Spleen (tissue), 11 donors: ENCODE data around the gene BLOC1S5. TPM values are rescaled to one million over a fixed set of nuclear protein-coding genes. Genes with fewer than 3 reads are reported as not detected.
A peak's percentile ranks its signal among the peaks of the same experiment; 100 is the strongest.

ENCODE experiments used
- DNase-seq: peaks from one replicate; pipeline ENCODE4 v3.0.0-alpha.2; 2020
- H3K27ac ChIP-seq, 8 donors: fragments of 200-600 bp; sonication (generic) in 7 of 8; 1 replicate in 4 of 8; 2 replicates in 4 of 8; pipeline versions ENCODE4 v1.5.0 to v1.8.0; 2016 to 2021; ENCODE audit warnings: inconsistent platforms in 4 of 8, mild to moderate bottlenecking in 4 of 8, moderate library complexity in 1 of 8
- H3K27me3 ChIP-seq, 7 donors: fragments of 200-600 bp; sonication (generic) in 6 of 7; replicated peaks in 1 of 7; 1 replicate in 4 of 7; 2 replicates in 3 of 7; pipeline versions ENCODE4 v1.5.0 to v1.8.0; 2016 to 2021; ENCODE audit warnings: inconsistent platforms in 3 of 7, mild to moderate bottlenecking in 1 of 7
- H3K36me3 ChIP-seq, 6 donors: fragments of 200-600 bp; sonication (generic) in 5 of 6; 1 replicate in 4 of 6; 2 replicates in 2 of 6; pipeline versions ENCODE4 v1.5.0 to v1.8.0; 2016 to 2021; ENCODE audit warnings: inconsistent platforms in 2 of 6
- H3K4me1 ChIP-seq, 6 donors: fragments of 200-600 bp; sonication (generic) in 5 of 6; 1 replicate in 3 of 6; 2 replicates in 3 of 6; pipeline versions ENCODE4 v1.5.0 to v1.8.0; 2016 to 2021; ENCODE audit warnings: inconsistent platforms in 3 of 6
- H3K4me3 ChIP-seq, 8 donors: fragments of 200-600 bp; sonication (generic) in 7 of 8; 1 replicate in 4 of 8; 2 replicates in 4 of 8; pipeline versions ENCODE4 v1.5.0 to v1.8.0; 2016 to 2021; ENCODE audit warnings: inconsistent platforms in 4 of 8, mild to moderate bottlenecking in 4 of 8, moderate library complexity in 2 of 8
- H3K9me3 ChIP-seq, 8 donors: fragments of 200-600 bp; sonication (generic) in 7 of 8; 1 replicate in 4 of 8; 2 replicates in 4 of 8; pipeline versions ENCODE4 v1.5.0 to v1.8.0; 2016 to 2021; ENCODE audit warnings: inconsistent platforms in 4 of 8
- CTCF ChIP-seq, 11 experiments: fragments of 200-600 bp in 7 of 11; fragments of 450-650 bp in 4 of 11; sonication (generic) in 4 of 11; IDR thresholded peaks in 8 of 11; conservative IDR thresholded peaks in 3 of 11; 1 replicate in 7 of 11; 2 replicates in 4 of 11; pipeline versions ENCODE4 v1.4.0 to v1.8.0; 2016 to 2021; ENCODE audit warnings: antibody characterized with exemption in 11 of 11, inconsistent platforms in 4 of 11, mild to moderate bottlenecking in 1 of 11
- POLR2A ChIP-seq, 3 donors: fragments of 450-650 bp; IDR thresholded peaks; one replicate each; pipeline ENCODE4 v1.5.1; 2017; ENCODE audit warnings: antibody characterized with exemption in 3 of 3, mild to moderate bottlenecking in 1 of 3
- POLR2AphosphoS5 ChIP-seq, 3 donors: sonication (generic); formaldehyde crosslinking; IDR thresholded peaks; one replicate each; pipeline ENCODE4 v1.5.1; 2017; ENCODE audit warnings: antibody characterized with exemption in 3 of 3
- WGBS, 5 donors: extraction: QIAGEN DNeasy Blood & Tissue Kit in 3 of 5; methylation state at CpG; one replicate each; pipeline versions ENCODE4 v1.1.5 to v1.1.7; 2013 to 2018; 5-methylcytosine and 5-hydroxymethylcytosine counted together
- intact Hi-C: fragments of 100-400 bp; cut with DNase I; formaldehyde crosslinking; loops from one replicate; pipeline ENCODE4 v1.15.0; 2023; ENCODE audit warnings: low total_unique reads
- polyA plus RNA-seq, 3 donors: library from polyadenylated mRNA; stranded (reverse); fragments of 200-250 nt; gene quantifications; one replicate each; pipeline ENCODE4 v1.2.1, GENCODE V29; 2013
- total RNA-seq, 7 donors: library from RNA; depleted of rRNA in 3 of 7; stranded (reverse); fragments of >200 nt in 3 of 7; fragmentation: NEBNext Ultra II Directional in 4 of 7; extraction: Animal tissue kit (Norgen Biotek cat#: 25700) in 4 of 7; gene quantifications; one replicate each; pipeline versions ENCODE4 v1.1.0 to v1.2.1, GENCODE V29; 2016 to 2021
- donor health status: healthy with polysubstance abuse.
- donor health status: DM: no; HTN: no; CAD: no; lungs with moderate emphysema.
- donor health status: DM: no; HTN: no; CAD: no.
- donor health status: Bipolar disorder and iron deficiency.
- donor health status: healthy.
- donor health status: DM: no; HTN: no; CAD: no.
- donor health status: DM: yes; HTN: yes; CAD: no.

Gene BLOC1S5
- total and polyA plus RNA-seq, 10 donors = 6.6 to 18.0 (median 13.6) TPM

DNA sequence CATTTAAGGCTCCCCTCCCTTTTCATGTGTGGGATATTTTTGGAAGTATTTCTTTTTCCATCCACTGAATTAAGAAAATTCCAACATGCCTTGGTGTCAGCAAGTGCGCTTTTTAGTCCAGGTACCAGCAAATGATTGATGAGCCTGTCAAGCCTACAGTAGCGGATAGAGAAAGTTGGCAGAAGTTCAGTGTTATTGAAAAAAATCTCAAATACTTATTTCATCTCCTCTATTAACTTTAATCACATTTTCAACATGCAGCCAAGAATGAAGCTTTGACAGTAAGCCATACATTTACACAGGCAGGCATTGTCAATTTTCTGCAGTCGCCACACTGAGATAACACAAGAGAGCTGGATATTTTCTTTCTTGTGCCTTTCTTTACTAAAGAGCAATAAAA, 50.4 kb downstream of the BLOC1S5 start:
- H3K4me3 ChIP-seq = no peak overlapping the region
- no peak for DNase-seq
- no peak overlapping the region for H3K27ac ChIP-seq
- peaks cover 0 to 41% (median 19%) of the 10 kb centered on the region in 6 donors for H3K36me3 ChIP-seq
- H3K4me1 ChIP-seq = no peaks in the 10 kb centered on the region
- no peaks in the 10 kb centered on the region for H3K27me3 ChIP-seq
- 94 to 99% (median 95%) methylated on average over 3 of the region's 3 CpGs for WGBS, 5 donors
- H3K9me3 ChIP-seq = no peaks in the 10 kb centered on the region
- intact Hi-C loops = no loop called here
- no peak for TF ChIP-seq POLR2A (IDR thresholded peaks at IDR 0.05)
- TF ChIP-seq CTCF (IDR thresholded peaks at IDR 0.05 in 8 of 11, conservative IDR thresholded peaks at IDR 0.05 in 3 of 11) = no peak
- no peak for TF ChIP-seq POLR2AphosphoS5 (IDR thresholded peaks at IDR 0.05)

GRCh38 chr6:8006208-8006607, 58.0 kb downstream of the BLOC1S5 start:
- DNase-seq = no peak
- Histone ChIP-seq H3K27me3 (no peaks in the 10 kb centered on the region), H3K27ac (no peak overlapping the region), H3K36me3 (peaks cover 0 to 8% (median 2%) of the 10 kb centered on the region in 6 donors), H3K4me3 (no peak overlapping the region), H3K4me1 (no peaks in the 10 kb centered on the region), H3K9me3 (no peaks in the 10 kb centered on the region)
- TF ChIP-seq POLR2AphosphoS5 (IDR thresholded peaks at IDR 0.05) = no peak
- TF ChIP-seq CTCF (IDR thresholded peaks at IDR 0.05 in 8 of 11, conservative IDR thresholded peaks at IDR 0.05 in 3 of 11) = peak in 8 of 11 experiments; percentile 9 to 41 (median 34)
- 93 to 100% (median 97%) methylated on average over 1 of the region's 1 CpG for WGBS, 5 donors
- intact Hi-C loops = no loop called here

DNA sequence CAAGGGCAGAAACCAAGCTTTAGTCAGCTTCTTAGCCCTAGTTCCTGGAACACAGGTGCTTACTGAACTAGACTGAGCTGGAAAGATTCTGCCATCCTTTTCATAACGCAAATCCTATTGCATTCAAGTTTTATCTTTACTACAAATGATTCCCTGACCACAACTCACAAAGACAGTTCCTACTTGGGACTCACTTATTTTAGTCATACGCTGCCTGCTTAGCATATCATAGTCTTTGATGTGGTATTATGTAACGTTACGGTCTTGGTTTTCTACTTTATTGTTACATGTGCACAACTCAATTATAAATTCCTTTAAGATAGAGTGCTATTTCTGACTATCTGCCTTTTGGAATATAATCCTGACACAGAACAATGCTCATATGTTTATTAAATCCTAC, 59.1 kb downstream of the BLOC1S5 start:
- peaks cover 0 to 7% (median 1%) of the 10 kb centered on the region in 6 donors for H3K36me3 ChIP-seq
- 35 to 65% (median 59%) methylated on average over 4 of the region's 4 CpGs for WGBS, 5 donors
- H3K4me3 ChIP-seq = no peak overlapping the region
- intact Hi-C loops = no loop called here
- no peaks in the 10 kb centered on the region for H3K4me1 ChIP-seq
- no peak for TF ChIP-seq POLR2A (IDR thresholded peaks at IDR 0.05)
- TF ChIP-seq POLR2AphosphoS5 (IDR thresholded peaks at IDR 0.05) = no peak
- TF ChIP-seq CTCF (IDR thresholded peaks at IDR 0.05 in 8 of 11, conservative IDR thresholded peaks at IDR 0.05 in 3 of 11) = no peak
- no peaks in the 10 kb centered on the region for H3K9me3 ChIP-seq
- no peaks in the 10 kb centered on the region for H3K27me3 ChIP-seq
- no peak overlapping the region for H3K27ac ChIP-seq
- no peak for DNase-seq

- H3K9me3 ChIP-seq = no peaks in the 10 kb centered on the region
- no peak overlapping the region for H3K27ac ChIP-seq
These were observed 63.6 kb downstream of the BLOC1S5 start for GRCh38 chr6:8000636-8001035.

More at GRCh38 chr6:8000636-8001035, 63.6 kb downstream of the BLOC1S5 start:
- no peak for TF ChIP-seq POLR2AphosphoS5 (IDR thresholded peaks at IDR 0.05)
- no peak for TF ChIP-seq CTCF (IDR thresholded peaks at IDR 0.05 in 8 of 11, conservative IDR thresholded peaks at IDR 0.05 in 3 of 11)
- no peak for TF ChIP-seq POLR2A (IDR thresholded peaks at IDR 0.05)
- Histone ChIP-seq H3K4me3 (no peak overlapping the region), H3K4me1 (no peaks in the 10 kb centered on the region), H3K36me3 (no peaks in the 10 kb centered on the region), H3K27me3 (no peaks in the 10 kb centered on the region)
- WGBS, 5 donors = 81 to 92% (median 91%) methylated on average over 1 of the region's 1 CpG
- DNase-seq = no peak
- intact Hi-C loops = no loop called here
